GM12872 (cell line): ENCODE results near the gene LMF1.

ENCODE experiments used
- CTCF ChIP-seq: IDR thresholded peaks from 3 replicates; pipeline ENCODE4 v1.5.1; 2011; ENCODE audit warnings: low read depth, mild to moderate bottlenecking, low read length, moderate library complexity; ENCODE audit not compliant: insufficient read depth

LMF1 gene

GRCh38 chr16:853306-853705 is 117.5 kb downstream of the LMF1 start:
- no peak for TF ChIP-seq CTCF

- TF ChIP-seq CTCF: no peak
These were observed 118.2 kb downstream of the LMF1 start for GRCh38 chr16:852451-853185.

GRCh38 chr16:851871-852270 is 118.9 kb downstream of the LMF1 start:
- no peak for TF ChIP-seq CTCF

- TF ChIP-seq CTCF: no peak
These were observed 119.5 kb downstream of the LMF1 start for GRCh38 chr16:851209-851810.

GRCh38 chr16:850668-851067 is 120.1 kb downstream of the LMF1 start:
- TF ChIP-seq CTCF: no peak

- TF ChIP-seq CTCF: no peak
These were observed 122.1 kb downstream of the LMF1 start for GRCh38 chr16:848510-849253.

GRCh38 chr16:847681-848445 is 122.9 kb downstream of the LMF1 start:
- no peak for TF ChIP-seq CTCF
